Endothelial cell of umbilical vein (primary cell): Measurements from ENCODE around the gene FLACC1. TPM values are rescaled to one million over a fixed set of nuclear protein-coding genes. Genes with fewer than 3 reads are reported as not detected.

Experiments
- BruUV-seq: library from RNA; stranded (reverse); fragments of 400-500 nt; replicated peaks from 2 replicates; lab custom pipeline; 2021; lab: Mats Ljungman, UMichigan
- CTCF ChIA-PET: fragments of 300-600, 350-600 bp; sonication (Branson Sonifier 250); formaldehyde crosslinking; loops from one replicate; lab custom pipeline; 2021; ENCODE audit warnings: antibody characterized with exemption, inconsistent platforms; lab: Charles Lee
- POLR2A ChIA-PET: fragments of 300-600, 350-600 bp; sonication (Branson Sonifier 250); formaldehyde crosslinking; loops from one replicate; lab custom pipeline; 2021; ENCODE audit warnings: antibody characterized with exemption, inconsistent platforms; lab: Charles Lee
- DNase-seq: peaks from one replicate; pipeline ENCODE4 v3.0.0-alpha.2; 2011; ENCODE audit warnings: low read depth, low spot score
- FAIRE-seq: peaks from 2 replicates; lab custom pipeline; 2011; peaks lifted over from hg19 to GRCh38; lab: Jason Lieb, UNC
- H2AFZ ChIP-seq: 2 replicates; pipeline ENCODE4 v1.6.0; 2012; ENCODE audit warnings: low read depth, low read length, control low read depth, inconsistent platforms
- H3K27ac ChIP-seq: 2 replicates; pipeline ENCODE4 v1.5.1; 2011; ENCODE audit warnings: low read depth, mild to moderate bottlenecking, control low read depth, low read length, moderate library complexity; ENCODE audit not compliant: insufficient read depth
- H3K27me3 ChIP-seq, 2 experiments: 2 replicates each; pipeline versions ENCODE4 v1.6.0 to v1.6.1; 2011; ENCODE audit warnings: low read length in 2 of 2, mixed read lengths in 1 of 2; ENCODE audit not compliant: control insufficient read depth in 2 of 2, insufficient read depth in 2 of 2
- H3K36me3 ChIP-seq, 2 experiments: 2 replicates in 1 of 2; 3 replicates in 1 of 2; pipeline ENCODE4 v1.5.1; 2011; ENCODE audit warnings: low read length in 2 of 2, mild to moderate bottlenecking in 1 of 2, moderate library complexity in 1 of 2; ENCODE audit not compliant: control insufficient read depth in 2 of 2, insufficient read depth in 2 of 2; ENCODE audit errors: extremely low read depth in 1 of 2
- H3K4me1 ChIP-seq: 3 replicates; pipeline ENCODE4 v1.5.1; 2011; ENCODE audit warnings: mild to moderate bottlenecking, low read length; ENCODE audit not compliant: control insufficient read depth, insufficient read depth; ENCODE audit errors: extremely low read depth
- H3K4me2 ChIP-seq: 2 replicates; pipeline ENCODE4 v1.6.1; 2011; ENCODE audit warnings: low read length, control low read depth, mixed read lengths; ENCODE audit not compliant: insufficient read depth
- H3K4me3 ChIP-seq, 3 experiments: fragments of 200-600 bp in 1 of 3; sonication (generic), shearing (Covaris generic) in 1 of 3; replicated peaks in 1 of 3; 2 replicates each; pipeline ENCODE4 v1.5.1; 2011 to 2016; ENCODE audit warnings: control low read depth in 3 of 3, low read length in 3 of 3, mild to moderate bottlenecking in 2 of 3, inconsistent platforms in 1 of 3, low read depth in 1 of 3, moderate library complexity in 1 of 3; ENCODE audit not compliant: insufficient read depth in 1 of 3
- H3K79me2 ChIP-seq: 2 replicates; pipeline ENCODE4 v1.6.0; 2012; ENCODE audit warnings: low read length, inconsistent platforms; ENCODE audit not compliant: control insufficient read depth, insufficient read depth
- H3K9ac ChIP-seq: replicated peaks from 2 replicates; pipeline ENCODE3; 2011; ENCODE audit warnings: low read length, control low read depth; ENCODE audit not compliant: insufficient read depth; ENCODE audit errors: extremely low read depth
- H3K9me1 ChIP-seq: replicated peaks from 3 replicates; pipeline ENCODE4 v1.6.0; 2011; ENCODE audit warnings: mild to moderate bottlenecking, low read length; ENCODE audit not compliant: control insufficient read depth, insufficient read depth; ENCODE audit errors: extremely low read depth
- H3K9me3 ChIP-seq: replicated peaks from 2 replicates; pipeline ENCODE4 v1.5.1; 2012; ENCODE audit warnings: low read length, inconsistent platforms; ENCODE audit not compliant: control insufficient read depth, insufficient read depth
- H4K20me1 ChIP-seq: replicated peaks from 2 replicates; pipeline ENCODE3; 2011; ENCODE audit warnings: mild to moderate bottlenecking, low read length; ENCODE audit not compliant: control insufficient read depth, insufficient read depth; ENCODE audit errors: extremely low read depth
- EZH2 ChIP-seq: IDR thresholded peaks from 2 replicates; pipeline ENCODE4 v1.6.1; 2012; ENCODE audit warnings: borderline replicate concordance, low read depth, mild to moderate bottlenecking, moderate library complexity, low read length, inconsistent platforms; ENCODE audit not compliant: severe bottlenecking
- FOS ChIP-seq: IDR thresholded peaks from 2 replicates; pipeline ENCODE4 v1.6.1; 2011; ENCODE audit warnings: mild to moderate bottlenecking, low read length, moderate library complexity, borderline replicate concordance; ENCODE audit not compliant: insufficient read depth
- GATA2 ChIP-seq: IDR thresholded peaks from 2 replicates; pipeline ENCODE4 v1.7.0; 2011; ENCODE audit warnings: low read depth, mild to moderate bottlenecking, moderate library complexity, mixed read lengths, low read length; ENCODE audit not compliant: insufficient read length, insufficient read depth
- JUN ChIP-seq: IDR thresholded peaks from 2 replicates; pipeline ENCODE4 v1.6.1; 2011; ENCODE audit warnings: borderline replicate concordance, low read depth; ENCODE audit not compliant: insufficient read length, insufficient read depth
- MYC ChIP-seq: IDR thresholded peaks from one replicate; pipeline ENCODE4 v1.6.1; 2011; ENCODE audit warnings: mild to moderate bottlenecking, low read depth, low read length
- POLR2A ChIP-seq: IDR thresholded peaks from 2 replicates; pipeline ENCODE4 v1.6.1; 2012; ENCODE audit warnings: low read depth, mild to moderate bottlenecking, control low read depth, low read length
- POLR2AphosphoS5 ChIP-seq: IDR thresholded peaks from 2 replicates; pipeline ENCODE4 v1.6.1; 2012; ENCODE audit warnings: low read depth, mild to moderate bottlenecking, control low read depth, low read length, moderate library complexity; ENCODE audit not compliant: insufficient read depth
- dilution Hi-C: fragments of 300-500 bp; cut with MboI; formaldehyde crosslinking; loops from one replicate; pipeline ENCODE4 v1.15.0; 2019; ENCODE audit warnings: low sequenced_read_pairs; ENCODE audit not compliant: extremely low pct_ligation_motif_present
- intact Hi-C: fragments of 100-400 bp; cut with micrococcal nuclease; formaldehyde crosslinking; loops from one replicate; pipeline ENCODE4 v1.10.0; 2022
- polyA plus RNA-seq, 4 experiments: library from polyadenylated mRNA; depleted of rRNA in 3 of 4; stranded (reverse) in 3 of 4; unstranded in 1 of 4; fragments of >200 nt; gene quantifications; 2 replicates each; pipeline versions ENCODE4 v1.2.1 to v1.2.3, GENCODE V29; 2011 to 2012; ENCODE audit warnings: missing spikeins in 1 of 4
- total RNA-seq: library from RNA; stranded (reverse); gene quantifications from 2 replicates; pipeline ENCODE4 v1.2.3, GENCODE V29; 2021
- TF ChIP-seq, protein P1 (sequence below), 2 donors: IDR thresholded peaks; 1 replicate in 1 of 2; 2 replicates in 1 of 2; pipeline ENCODE4 v1.5.1; 2011; ENCODE audit warnings: low read length in 2 of 2, mild to moderate bottlenecking in 2 of 2, moderate library complexity in 2 of 2, control low read depth in 1 of 2, inconsistent platforms in 1 of 2, low read depth in 1 of 2; ENCODE audit not compliant: insufficient read depth in 1 of 2; ENCODE audit errors: extremely low read depth in 1 of 2
- TF ChIP-seq, protein P2 (sequence below): IDR thresholded peaks from 2 replicates; pipeline ENCODE4 v1.6.1; 2011; ENCODE audit not compliant: insufficient read depth, insufficient read length

FLACC1 gene
- total and polyA plus RNA-seq, 2 donors (not counting 3 experiments of a cell fraction or from before 2014, with no cell fraction given): 0.11 to 1.4 TPM

DNA sequence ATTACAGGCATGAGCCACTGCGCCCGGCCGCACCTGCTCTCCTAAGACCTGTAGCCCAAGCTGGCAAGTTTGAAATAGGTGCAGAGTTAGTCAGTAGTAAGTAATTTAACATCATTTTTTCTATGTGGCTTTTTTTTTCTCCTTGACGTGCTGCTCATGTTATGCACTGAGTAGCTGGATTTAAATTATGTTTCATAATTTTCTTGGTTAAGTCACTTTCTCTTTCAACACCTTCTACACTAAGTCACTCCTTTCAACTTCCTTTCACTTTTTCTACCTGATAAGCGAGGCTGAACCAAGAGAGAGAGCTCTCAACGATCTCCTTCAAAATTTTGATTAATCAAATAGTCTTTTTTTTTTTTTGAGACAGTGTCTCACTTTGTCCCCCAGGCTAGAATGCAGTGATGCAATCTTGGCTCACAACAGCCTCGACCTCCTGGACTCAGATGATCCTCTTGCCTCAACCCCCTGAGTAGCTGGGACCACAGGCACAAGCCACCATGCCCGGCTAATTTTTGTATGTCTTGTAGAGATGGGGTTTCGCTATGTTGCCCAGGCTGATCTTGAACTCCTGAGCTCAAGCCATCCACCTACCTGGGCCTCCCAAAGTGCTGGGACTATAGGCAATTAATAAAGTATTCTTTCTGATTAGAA, 83.7 kb downstream of the FLACC1 start:
- H3K4me3 ChIP-seq: no peak overlapping the region
- TF ChIP-seq POLR2A: no peak
- TF ChIP-seq, protein P1, sequence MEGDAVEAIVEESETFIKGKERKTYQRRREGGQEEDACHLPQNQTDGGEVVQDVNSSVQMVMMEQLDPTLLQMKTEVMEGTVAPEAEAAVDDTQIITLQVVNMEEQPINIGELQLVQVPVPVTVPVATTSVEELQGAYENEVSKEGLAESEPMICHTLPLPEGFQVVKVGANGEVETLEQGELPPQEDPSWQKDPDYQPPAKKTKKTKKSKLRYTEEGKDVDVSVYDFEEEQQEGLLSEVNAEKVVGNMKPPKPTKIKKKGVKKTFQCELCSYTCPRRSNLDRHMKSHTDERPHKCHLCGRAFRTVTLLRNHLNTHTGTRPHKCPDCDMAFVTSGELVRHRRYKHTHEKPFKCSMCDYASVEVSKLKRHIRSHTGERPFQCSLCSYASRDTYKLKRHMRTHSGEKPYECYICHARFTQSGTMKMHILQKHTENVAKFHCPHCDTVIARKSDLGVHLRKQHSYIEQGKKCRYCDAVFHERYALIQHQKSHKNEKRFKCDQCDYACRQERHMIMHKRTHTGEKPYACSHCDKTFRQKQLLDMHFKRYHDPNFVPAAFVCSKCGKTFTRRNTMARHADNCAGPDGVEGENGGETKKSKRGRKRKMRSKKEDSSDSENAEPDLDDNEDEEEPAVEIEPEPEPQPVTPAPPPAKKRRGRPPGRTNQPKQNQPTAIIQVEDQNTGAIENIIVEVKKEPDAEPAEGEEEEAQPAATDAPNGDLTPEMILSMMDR (IDR thresholded peaks at IDR 0.05; ENCODE audit: extremely low read depth in 1 of 2, insufficient read depth in 1 of 2, low read depth in 1 of 2, low read length in 2 of 2): no peak
- TF ChIP-seq POLR2AphosphoS5: no peak
- TF ChIP-seq, protein P2, sequence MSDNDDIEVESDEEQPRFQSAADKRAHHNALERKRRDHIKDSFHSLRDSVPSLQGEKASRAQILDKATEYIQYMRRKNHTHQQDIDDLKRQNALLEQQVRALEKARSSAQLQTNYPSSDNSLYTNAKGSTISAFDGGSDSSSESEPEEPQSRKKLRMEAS: no peak
- no peak for TF ChIP-seq EZH2
- no peak for TF ChIP-seq JUN
- no peak for TF ChIP-seq FOS
- TF ChIP-seq GATA2: no peak
- TF ChIP-seq MYC: no peak
- intact Hi-C loops: no loop called here
- no peaks in the 10 kb centered on the region for H3K4me1 ChIP-seq
- no peaks in the 10 kb centered on the region for H3K79me2 ChIP-seq
- H3K9me3 ChIP-seq: no peaks in the 10 kb centered on the region
- no peak for DNase-seq
- H3K9ac ChIP-seq: no peak overlapping the region
- no peaks in the 10 kb centered on the region for H3K27me3 ChIP-seq
- H3K36me3 ChIP-seq: no peaks in the 10 kb centered on the region
- ChIA-PET POLR2A (no interaction called here), CTCF (no interaction called here)
- dilution Hi-C loops: no loop called here
- H3K4me2 ChIP-seq: no peak overlapping the region
- no peak overlapping the region for H2AFZ ChIP-seq
- H4K20me1 ChIP-seq: no peaks in the 10 kb centered on the region
- no TSS peak for BruUV-seq
- no peaks in the 10 kb centered on the region for H3K9me1 ChIP-seq
- FAIRE-seq: no peak
- no peak overlapping the region for H3K27ac ChIP-seq
